Suprapubic skin (tissue), 4 donors: ENCODE data around the gene JOSD1. TPM values are rescaled to one million over a fixed set of nuclear protein-coding genes. Genes with fewer than 3 reads are reported as not detected.

ENCODE experiments used
- DNase-seq, 2 donors: peaks; one replicate each; pipeline ENCODE4 v3.0.0-alpha.2; 2019; ENCODE audit warnings: low spot score in 2 of 2
- H3K27ac ChIP-seq: fragments of 200-600 bp; sonication (generic); one replicate; pipeline ENCODE4 v1.5.1; 2019
- H3K27me3 ChIP-seq: fragments of 200-600 bp; sonication (generic); one replicate; pipeline ENCODE4 v1.5.1; 2019
- H3K36me3 ChIP-seq: fragments of 200-600 bp; sonication (generic); one replicate; pipeline ENCODE4 v1.5.1; 2019
- H3K4me1 ChIP-seq: fragments of 200-600 bp; sonication (generic); one replicate; pipeline ENCODE4 v1.5.1; 2019
- H3K4me3 ChIP-seq: fragments of 200-600 bp; sonication (generic); one replicate; pipeline ENCODE4 v1.5.1; 2019; ENCODE audit warnings: mild to moderate bottlenecking
- H3K9me3 ChIP-seq: fragments of 200-600 bp; sonication (generic); one replicate; pipeline ENCODE4 v1.5.1; 2019
- EP300 ChIP-seq: sonication (generic); formaldehyde crosslinking; IDR thresholded peaks from one replicate; pipeline ENCODE4 v1.6.1; 2017; ENCODE audit warnings: antibody characterized with exemption
- POLR2A ChIP-seq, 2 donors: fragments of 450-650 bp; IDR thresholded peaks; one replicate each; pipeline ENCODE4 v1.6.1; 2017; ENCODE audit warnings: antibody characterized with exemption in 2 of 2, mild to moderate bottlenecking in 2 of 2, moderate library complexity in 2 of 2
- POLR2AphosphoS5 ChIP-seq, 3 donors: sonication (generic); formaldehyde crosslinking; IDR thresholded peaks; one replicate each; pipeline ENCODE4 v1.6.1; 2017; ENCODE audit warnings: antibody characterized with exemption in 3 of 3
- WGBS: methylation state at CpG from one replicate; pipeline ENCODE4 v1.1.5; 2018; 5-methylcytosine and 5-hydroxymethylcytosine counted together
- total RNA-seq, 4 donors: library from RNA; depleted of rRNA; stranded (reverse); fragments of >200 nt; gene quantifications; one replicate each; pipeline ENCODE4 v1.1.0, GENCODE V29; 2016
- TF ChIP-seq, protein P1 (sequence below), 2 donors: fragments of 200-600 bp in 1 of 2; fragments of 450-650 bp in 1 of 2; sonication (generic) in 1 of 2; IDR thresholded peaks; one replicate each; pipeline ENCODE4 v1.5.1; 2016 to 2019; ENCODE audit warnings: antibody characterized with exemption in 2 of 2, mild to moderate bottlenecking in 1 of 2, moderate library complexity in 1 of 2

JOSD1 gene
- total RNA-seq, 4 donors from 2014 or later = 51.4 to 87.4 (median 62.3) TPM

- Histone ChIP-seq H3K4me3 (peak overlapping the region; percentile 5), H3K27me3 (no peaks in the 10 kb centered on the region), H3K4me1 (peaks cover 65% of the 10 kb centered on the region), H3K36me3 (no peaks in the 10 kb centered on the region), H3K27ac (peak overlapping the region; percentile 61), H3K9me3 (no peaks in the 10 kb centered on the region)
- TF ChIP-seq POLR2AphosphoS5 (IDR thresholded peaks at IDR 0.05) (no peak), EP300 (no peak), POLR2A (IDR thresholded peaks at IDR 0.05) (no peak)
- TF ChIP-seq, protein P1, sequence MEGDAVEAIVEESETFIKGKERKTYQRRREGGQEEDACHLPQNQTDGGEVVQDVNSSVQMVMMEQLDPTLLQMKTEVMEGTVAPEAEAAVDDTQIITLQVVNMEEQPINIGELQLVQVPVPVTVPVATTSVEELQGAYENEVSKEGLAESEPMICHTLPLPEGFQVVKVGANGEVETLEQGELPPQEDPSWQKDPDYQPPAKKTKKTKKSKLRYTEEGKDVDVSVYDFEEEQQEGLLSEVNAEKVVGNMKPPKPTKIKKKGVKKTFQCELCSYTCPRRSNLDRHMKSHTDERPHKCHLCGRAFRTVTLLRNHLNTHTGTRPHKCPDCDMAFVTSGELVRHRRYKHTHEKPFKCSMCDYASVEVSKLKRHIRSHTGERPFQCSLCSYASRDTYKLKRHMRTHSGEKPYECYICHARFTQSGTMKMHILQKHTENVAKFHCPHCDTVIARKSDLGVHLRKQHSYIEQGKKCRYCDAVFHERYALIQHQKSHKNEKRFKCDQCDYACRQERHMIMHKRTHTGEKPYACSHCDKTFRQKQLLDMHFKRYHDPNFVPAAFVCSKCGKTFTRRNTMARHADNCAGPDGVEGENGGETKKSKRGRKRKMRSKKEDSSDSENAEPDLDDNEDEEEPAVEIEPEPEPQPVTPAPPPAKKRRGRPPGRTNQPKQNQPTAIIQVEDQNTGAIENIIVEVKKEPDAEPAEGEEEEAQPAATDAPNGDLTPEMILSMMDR (IDR thresholded peaks at IDR 0.05) = no peak
- DNase-seq = no peak
- 46% methylated on average over 8 of the region's 8 CpGs for WGBS
Observed at GRCh38 chr22:38697425-38698089, 3.2 kb downstream of the JOSD1 start.

GRCh38 chr22:38696606-38697424 is 3.9 kb downstream of the JOSD1 start:
- DNase-seq = no peak
- Histone ChIP-seq H3K4me3 (no peak overlapping the region), H3K9me3 (no peaks in the 10 kb centered on the region), H3K36me3 (no peaks in the 10 kb centered on the region), H3K27me3 (no peaks in the 10 kb centered on the region), H3K4me1 (peaks cover 65% of the 10 kb centered on the region), H3K27ac (peak overlapping the region; percentile 61)
- TF ChIP-seq, protein P1 (IDR thresholded peaks at IDR 0.05) = no peak
- TF ChIP-seq POLR2A (IDR thresholded peaks at IDR 0.05) (no peak), POLR2AphosphoS5 (IDR thresholded peaks at IDR 0.05) (no peak), EP300 (no peak)
- WGBS = 28% methylated on average over 3 of the region's 3 CpGs

- Histone ChIP-seq H3K4me3 (no peak overlapping the region), H3K36me3 (peaks cover 5% of the 10 kb centered on the region), H3K4me1 (peaks cover 58% of the 10 kb centered on the region), H3K27me3 (no peaks in the 10 kb centered on the region), H3K9me3 (no peaks in the 10 kb centered on the region), H3K27ac (no peak overlapping the region)
- DNase-seq = no peak
- TF ChIP-seq POLR2A (IDR thresholded peaks at IDR 0.05) = no peak
- 51% methylated on average over 3 of the region's 3 CpGs for WGBS
Observed at GRCh38 chr22:38694940-38695339, 5.8 kb downstream of the JOSD1 start.

DNA sequence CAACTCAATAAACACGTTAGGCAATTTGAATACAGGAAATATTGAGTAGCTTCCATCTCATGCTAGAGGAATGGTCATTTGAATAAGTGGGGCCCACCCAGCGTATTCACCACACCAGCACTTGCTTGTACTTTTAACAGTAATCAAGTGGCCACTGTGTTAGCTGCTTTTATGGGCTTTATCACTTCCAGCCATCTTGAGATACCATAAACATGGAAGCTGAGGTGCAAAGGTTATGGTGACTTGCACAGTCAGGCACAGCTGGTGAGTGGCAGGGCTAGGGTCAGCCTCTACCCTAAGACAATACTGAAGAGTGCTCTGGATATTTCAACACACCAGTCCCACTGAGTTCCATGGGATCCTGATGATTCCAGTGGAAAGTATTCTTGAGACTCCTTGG is 6.7 kb downstream of the JOSD1 start:
- H3K27ac ChIP-seq = no peak overlapping the region
- DNase-seq = no peak
- no peak overlapping the region for H3K4me3 ChIP-seq
- H3K4me1 ChIP-seq = peaks cover 49% of the 10 kb centered on the region
- TF ChIP-seq POLR2A (IDR thresholded peaks at IDR 0.05) = no peak
- no peaks in the 10 kb centered on the region for H3K9me3 ChIP-seq
- H3K27me3 ChIP-seq = no peaks in the 10 kb centered on the region
- 85% methylated on average over 2 of the region's 2 CpGs for WGBS
- peaks cover 14% of the 10 kb centered on the region for H3K36me3 ChIP-seq

- peaks cover 6% of the 10 kb centered on the region for H3K4me1 ChIP-seq
- WGBS = 53% methylated on average over 1 of the region's 1 CpG
Observed at GRCh38 chr22:38689651-38690050, 11.1 kb downstream of the JOSD1 start.

GRCh38 chr22:38685761-38686160 is 15.0 kb downstream of the JOSD1 start:
- no peaks in the 10 kb centered on the region for H3K9me3 ChIP-seq
- 73% methylated on average over 1 of the region's 1 CpG for WGBS
- no peak overlapping the region for H3K4me3 ChIP-seq
- H3K4me1 ChIP-seq = peaks cover 17% of the 10 kb centered on the region
- H3K27me3 ChIP-seq = no peaks in the 10 kb centered on the region
- peaks cover 66% of the 10 kb centered on the region for H3K36me3 ChIP-seq
- TF ChIP-seq EP300 = no peak
- no peak for TF ChIP-seq POLR2AphosphoS5 (IDR thresholded peaks at IDR 0.05)
- no peak for TF ChIP-seq POLR2A (IDR thresholded peaks at IDR 0.05)
- TF ChIP-seq, protein P1 (IDR thresholded peaks at IDR 0.05) = no peak
- DNase-seq = no peak
- H3K27ac ChIP-seq = no peak overlapping the region

More at GRCh38 chr22:38689651-38690050, 11.1 kb downstream of the JOSD1 start:
- no peaks in the 10 kb centered on the region for H3K27me3 ChIP-seq
- no peaks in the 10 kb centered on the region for H3K9me3 ChIP-seq
- no peak for DNase-seq
- H3K36me3 ChIP-seq = peaks cover 54% of the 10 kb centered on the region
- no peak overlapping the region for H3K27ac ChIP-seq
- TF ChIP-seq, protein P1 (IDR thresholded peaks at IDR 0.05) = no peak
- TF ChIP-seq POLR2A (IDR thresholded peaks at IDR 0.05) (no peak), EP300 (no peak), POLR2AphosphoS5 (IDR thresholded peaks at IDR 0.05) (no peak)
- H3K4me3 ChIP-seq = no peak overlapping the region
